Gastrocnemius medialis (tissue), 4 donors: ENCODE results near the gene RUVBL2.

Source experiments
- CTCF ChIP-seq, 5 experiments: fragments of 450-650 bp in 3 of 5; fragments of 200-600 bp in 2 of 5; sonication (generic) in 2 of 5; IDR thresholded peaks in 4 of 5; conservative IDR thresholded peaks in 1 of 5; 1 replicate in 4 of 5; 2 replicates in 1 of 5; pipeline ENCODE4 v1.5.1; 2016 to 2019; ENCODE audit warnings: antibody characterized with exemption in 5 of 5, mild to moderate bottlenecking in 3 of 5, moderate library complexity in 3 of 5
- POLR2A ChIP-seq, 2 donors: fragments of 450-650 bp; IDR thresholded peaks; one replicate each; pipeline ENCODE4 v1.6.1; 2017; ENCODE audit warnings: antibody characterized with exemption in 2 of 2, mild to moderate bottlenecking in 2 of 2, moderate library complexity in 2 of 2

GRCh38 chr19:48988286-48988685 is 5.4 kb upstream of the RUVBL2 start:
- TF ChIP-seq CTCF (IDR thresholded peaks at IDR 0.05 in 4 of 5, conservative IDR thresholded peaks at IDR 0.05 in 1 of 5) (no peak), POLR2A (IDR thresholded peaks at IDR 0.05) (no peak)
